Left kidney (tissue), 2 donors: Measurements from ENCODE around the gene SLC9A8. TPM values are rescaled to one million over a fixed set of nuclear protein-coding genes. Genes with fewer than 3 reads are reported as not detected.

Experiments used
- DNase-seq: peaks from one replicate; pipeline ENCODE4 v3.0.0-alpha.2; 2013
- polyA plus RNA-seq: library from polyadenylated mRNA; unstranded; fragments of 120-200 nt; gene quantifications from one replicate; pipeline ENCODE4 v1.2.1, GENCODE V29; 2013; ENCODE audit not compliant: insufficient read length

SLC9A8 gene
- polyA plus RNA-seq, 1 donor: 10.3 TPM

GRCh38 chr20:49811825-49812506 lies 662 bp upstream of the SLC9A8 start:
- no peak for DNase-seq

- no peak for DNase-seq
These were observed 812 bp downstream of the SLC9A8 start for GRCh38 chr20:49813305-49813974.

GRCh38 chr20:49814057-49814694 lies 1.5 kb downstream of the SLC9A8 start:
- DNase-seq: no peak

GRCh38 chr20:49818816-49819215 lies 6.2 kb downstream of the SLC9A8 start:
- DNase-seq: no peak

- no peak for DNase-seq
These were observed 7.1 kb downstream of the SLC9A8 start for GRCh38 chr20:49819702-49820101.

GRCh38 chr20:49821381-49821780 lies 8.8 kb downstream of the SLC9A8 start:
- no peak for DNase-seq

- DNase-seq: no peak
These were observed 9.3 kb downstream of the SLC9A8 start for GRCh38 chr20:49821870-49822331.

GRCh38 chr20:49823152-49823847 lies 10.7 kb downstream of the SLC9A8 start:
- DNase-seq: no peak

GRCh38 chr20:49824206-49824605 lies 11.6 kb downstream of the SLC9A8 start:
- DNase-seq: no peak

GRCh38 chr20:49825521-49826033 lies 12.9 kb downstream of the SLC9A8 start:
- no peak for DNase-seq

- no peak for DNase-seq
These were observed 18.6 kb downstream of the SLC9A8 start for GRCh38 chr20:49831022-49831769.

- DNase-seq: no peak
These were observed 19.4 kb downstream of the SLC9A8 start for GRCh38 chr20:49831770-49832631.

- DNase-seq: no peak
These were observed 20.2 kb downstream of the SLC9A8 start for GRCh38 chr20:49832632-49833327.

- DNase-seq: no peak
These were observed 20.9 kb downstream of the SLC9A8 start for GRCh38 chr20:49833483-49833882.

GRCh38 chr20:49835031-49835430 lies 22.4 kb downstream of the SLC9A8 start:
- no peak for DNase-seq

- DNase-seq: no peak
These were observed 25.9 kb downstream of the SLC9A8 start for GRCh38 chr20:49838546-49838945.

GRCh38 chr20:49843139-49843538 lies 30.5 kb downstream of the SLC9A8 start:
- DNase-seq: no peak

- DNase-seq: no peak
These were observed 31.2 kb downstream of the SLC9A8 start for GRCh38 chr20:49843770-49844380.

- DNase-seq: no peak
These were observed 32.4 kb downstream of the SLC9A8 start for GRCh38 chr20:49845060-49845459.
